Ascending aorta (tissue), 2 donors: ENCODE measurements around the gene RFX8. TPM values are rescaled to one million over a fixed set of nuclear protein-coding genes. Genes with fewer than 3 reads are reported as not detected.
"Not testable (repeated sequence)": the region's sequence is repeated elsewhere in the genome, so short reads cannot be mapped to it uniquely, and the experiment has no call there.

Experiments used
- DNase-seq, 2 donors: peaks; one replicate each; pipeline ENCODE4 v3.0.0-alpha.2; 2019; ENCODE audit warnings: low spot score in 2 of 2
- H3K27ac ChIP-seq, 2 donors: fragments of 200-600 bp; sonication (generic); one replicate each; pipeline ENCODE4 v1.5.1; 2016 to 2017; ENCODE audit warnings: mild to moderate bottlenecking in 1 of 2
- H3K27me3 ChIP-seq: fragments of 200-600 bp; sonication (generic); one replicate; pipeline ENCODE4 v1.5.1; 2017
- H3K36me3 ChIP-seq, 2 donors: fragments of 200-600 bp; sonication (generic); one replicate each; pipeline ENCODE4 v1.5.1; 2016
- H3K4me1 ChIP-seq, 2 donors: fragments of 200-600 bp; sonication (generic); one replicate each; pipeline ENCODE4 v1.5.1; 2016 to 2017; ENCODE audit warnings: mild to moderate bottlenecking in 1 of 2
- H3K4me3 ChIP-seq, 2 donors: fragments of 200-600 bp; sonication (generic); one replicate each; pipeline ENCODE4 v1.5.1; 2016 to 2017; ENCODE audit warnings: mild to moderate bottlenecking in 1 of 2
- H3K9me3 ChIP-seq, 2 donors: fragments of 200-600 bp; sonication (generic); one replicate each; pipeline ENCODE4 v1.5.1; 2016
- intact Hi-C: fragments of 100-400 bp; cut with DNase I; formaldehyde crosslinking; loops from one replicate; pipeline ENCODE4 v1.15.1; 2023
- total RNA-seq: library from RNA; depleted of rRNA; stranded (reverse); fragments of >200 nt; gene quantifications from one replicate; pipeline ENCODE4 v1.1.0, GENCODE V29; 2016
- TF ChIP-seq, protein P1 (sequence below), 3 experiments: fragments of 200-600 bp in 2 of 3; fragments of 450-650 bp in 1 of 3; sonication (generic) in 2 of 3; IDR thresholded peaks; one replicate each; pipeline ENCODE4 v1.5.1; 2016 to 2019; ENCODE audit warnings: antibody characterized with exemption in 3 of 3, mild to moderate bottlenecking in 1 of 3, moderate library complexity in 1 of 3

RFX8 gene
- total RNA-seq, 1 donor from 2014 or later, result not detected

DNA sequence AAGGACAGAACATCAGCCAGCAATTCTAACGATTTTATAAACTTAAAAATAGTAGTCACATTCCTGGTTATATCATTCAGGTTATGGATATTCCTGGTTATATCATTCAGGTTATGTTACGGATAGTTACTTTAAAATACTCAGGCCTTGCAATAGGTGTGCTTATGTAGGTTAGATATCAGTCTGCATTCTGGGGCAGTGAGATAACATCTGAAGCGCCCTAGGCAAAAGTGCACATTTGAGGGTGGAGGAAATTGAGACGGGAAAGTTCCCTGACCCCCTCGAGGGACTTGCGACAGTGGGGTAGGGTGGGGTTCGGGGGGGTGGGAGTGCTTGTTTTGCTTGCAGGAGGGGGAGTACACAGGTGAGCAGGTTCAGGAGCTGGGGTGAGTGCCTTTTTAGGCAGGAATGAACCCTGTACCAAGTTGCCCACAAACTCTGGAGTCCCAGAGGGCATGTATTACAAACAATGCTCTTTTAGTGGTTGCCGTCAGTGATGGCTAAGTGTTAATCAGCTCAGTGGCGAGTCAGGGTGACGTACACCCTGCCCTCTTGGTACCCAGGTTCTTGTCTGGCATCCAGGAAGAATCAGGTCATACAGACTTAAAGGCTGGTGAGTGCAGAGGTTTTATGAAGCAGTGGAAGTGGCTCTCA, 119.4 kb downstream of the RFX8 start:
- TF ChIP-seq, protein P1, sequence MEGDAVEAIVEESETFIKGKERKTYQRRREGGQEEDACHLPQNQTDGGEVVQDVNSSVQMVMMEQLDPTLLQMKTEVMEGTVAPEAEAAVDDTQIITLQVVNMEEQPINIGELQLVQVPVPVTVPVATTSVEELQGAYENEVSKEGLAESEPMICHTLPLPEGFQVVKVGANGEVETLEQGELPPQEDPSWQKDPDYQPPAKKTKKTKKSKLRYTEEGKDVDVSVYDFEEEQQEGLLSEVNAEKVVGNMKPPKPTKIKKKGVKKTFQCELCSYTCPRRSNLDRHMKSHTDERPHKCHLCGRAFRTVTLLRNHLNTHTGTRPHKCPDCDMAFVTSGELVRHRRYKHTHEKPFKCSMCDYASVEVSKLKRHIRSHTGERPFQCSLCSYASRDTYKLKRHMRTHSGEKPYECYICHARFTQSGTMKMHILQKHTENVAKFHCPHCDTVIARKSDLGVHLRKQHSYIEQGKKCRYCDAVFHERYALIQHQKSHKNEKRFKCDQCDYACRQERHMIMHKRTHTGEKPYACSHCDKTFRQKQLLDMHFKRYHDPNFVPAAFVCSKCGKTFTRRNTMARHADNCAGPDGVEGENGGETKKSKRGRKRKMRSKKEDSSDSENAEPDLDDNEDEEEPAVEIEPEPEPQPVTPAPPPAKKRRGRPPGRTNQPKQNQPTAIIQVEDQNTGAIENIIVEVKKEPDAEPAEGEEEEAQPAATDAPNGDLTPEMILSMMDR (IDR thresholded peaks at IDR 0.05), result no peak
- intact Hi-C loops, result no loop called here

DNA sequence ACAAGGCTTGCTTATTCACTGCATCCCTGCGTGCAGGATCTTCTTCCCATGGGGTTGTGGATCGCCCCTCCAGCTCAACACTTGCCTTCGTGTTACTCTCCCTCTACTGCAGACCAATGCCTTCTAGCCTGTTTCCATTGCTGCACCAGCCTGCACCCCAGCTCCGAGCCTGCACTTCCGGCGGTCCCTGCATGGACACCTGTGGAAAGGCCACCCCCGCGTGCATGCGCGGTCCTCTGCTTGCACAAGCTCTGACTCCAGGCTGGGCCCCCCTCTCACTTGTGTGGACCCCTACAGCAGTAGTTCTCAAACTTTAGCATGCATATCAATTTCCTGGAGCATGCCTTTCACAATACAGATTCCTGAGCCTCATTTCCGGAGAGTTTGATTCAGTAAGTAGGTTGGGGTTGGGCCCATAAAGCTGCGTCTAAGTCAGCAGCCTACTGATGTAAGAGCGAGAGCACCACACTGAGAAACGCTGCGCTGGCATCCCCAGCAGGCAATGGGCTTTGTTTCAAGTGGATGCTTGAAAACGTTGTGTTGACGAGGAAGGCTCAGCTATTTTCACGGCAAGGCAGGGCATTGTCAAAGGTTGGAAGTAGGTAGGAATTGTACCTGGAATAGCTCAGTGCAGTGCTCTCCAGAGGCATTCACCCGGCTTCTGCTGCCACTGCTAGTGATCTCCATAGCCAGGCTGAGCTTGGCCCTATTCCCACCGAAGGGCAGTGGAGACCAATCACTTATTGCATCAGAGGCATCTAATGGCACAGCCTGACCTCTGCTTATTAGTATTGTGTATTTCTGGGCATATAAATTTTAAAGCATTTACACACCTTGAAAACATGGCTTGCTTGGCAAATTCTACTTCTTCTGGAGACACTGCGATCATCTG, 120.2 kb downstream of the RFX8 start:
- TF ChIP-seq, protein P1 (IDR thresholded peaks at IDR 0.05), result no peak
- H3K36me3 ChIP-seq, result no peaks in the 10 kb centered on the region

More for the DNA sequence above, 119.4 kb downstream of the RFX8 start:
- no peak for DNase-seq
- Histone ChIP-seq H3K4me1 (no peaks in the 10 kb centered on the region), H3K4me3 (no peak overlapping the region), H3K9me3 (no peaks in the 10 kb centered on the region), H3K27ac (no peak overlapping the region), H3K27me3 (no peaks in the 10 kb centered on the region), H3K36me3 (no peaks in the 10 kb centered on the region)

DNA sequence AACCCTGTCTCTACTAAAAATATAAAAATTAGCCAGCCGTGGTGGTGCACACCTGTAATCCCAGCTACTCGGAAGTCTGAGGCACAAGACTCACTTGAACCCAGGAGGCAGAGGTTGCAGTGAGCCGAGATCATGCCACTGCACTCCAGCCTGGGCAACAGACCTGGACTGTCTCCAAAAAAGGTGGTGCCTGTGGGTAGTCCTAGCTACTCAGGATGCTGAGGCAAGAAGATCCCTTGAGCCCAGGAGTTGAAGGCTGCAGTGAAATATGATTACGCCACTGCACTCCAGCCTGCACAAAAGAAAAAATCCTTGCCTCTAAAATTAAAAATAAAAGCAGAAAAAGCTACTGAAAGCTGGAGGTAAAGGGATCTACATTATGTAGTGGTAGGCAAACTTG, 122.3 kb downstream of the RFX8 start:
- H3K36me3 ChIP-seq, H3K27ac ChIP-seq, intact Hi-C loops, DNase-seq, H3K9me3 ChIP-seq, H3K4me3 ChIP-seq, H3K4me1 ChIP-seq, H3K27me3 ChIP-seq: not testable (repeated sequence)

More for the DNA sequence above, 120.2 kb downstream of the RFX8 start:
- Histone ChIP-seq H3K4me1 (no peaks in the 10 kb centered on the region), H3K27me3 (no peaks in the 10 kb centered on the region), H3K9me3 (no peaks in the 10 kb centered on the region), H3K4me3 (no peak overlapping the region), H3K27ac (no peak overlapping the region)
- intact Hi-C loops, result no loop called here
- no peak for DNase-seq

DNA sequence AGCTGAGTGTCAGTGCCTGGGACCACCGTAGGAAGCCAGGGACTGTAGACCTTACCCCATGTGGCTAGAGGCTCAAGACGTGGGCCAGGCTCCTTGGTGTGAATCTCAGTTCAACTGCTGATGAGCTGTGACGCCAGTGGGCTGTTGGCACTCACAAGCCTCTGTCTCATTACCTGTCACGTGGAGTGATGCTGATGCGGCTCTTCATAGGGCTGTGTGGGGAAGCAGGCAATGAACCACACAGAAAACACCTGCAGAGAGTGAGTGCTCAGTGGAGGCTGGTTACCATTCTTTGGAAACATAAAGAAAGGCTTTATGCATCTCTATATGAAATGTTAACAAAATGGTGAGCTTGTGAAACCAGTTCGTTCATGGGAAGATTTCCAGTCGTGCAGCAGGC, 123.7 kb downstream of the RFX8 start:
- no peaks in the 10 kb centered on the region for H3K4me1 ChIP-seq
- TF ChIP-seq, protein P1 (IDR thresholded peaks at IDR 0.05), result no peak
- no peaks in the 10 kb centered on the region for H3K27me3 ChIP-seq
- no peaks in the 10 kb centered on the region for H3K9me3 ChIP-seq
- H3K4me3 ChIP-seq, result no peak overlapping the region
- no peak overlapping the region for H3K27ac ChIP-seq
- no peaks in the 10 kb centered on the region for H3K36me3 ChIP-seq
- intact Hi-C loops, result no loop called here
- no peak for DNase-seq

DNA sequence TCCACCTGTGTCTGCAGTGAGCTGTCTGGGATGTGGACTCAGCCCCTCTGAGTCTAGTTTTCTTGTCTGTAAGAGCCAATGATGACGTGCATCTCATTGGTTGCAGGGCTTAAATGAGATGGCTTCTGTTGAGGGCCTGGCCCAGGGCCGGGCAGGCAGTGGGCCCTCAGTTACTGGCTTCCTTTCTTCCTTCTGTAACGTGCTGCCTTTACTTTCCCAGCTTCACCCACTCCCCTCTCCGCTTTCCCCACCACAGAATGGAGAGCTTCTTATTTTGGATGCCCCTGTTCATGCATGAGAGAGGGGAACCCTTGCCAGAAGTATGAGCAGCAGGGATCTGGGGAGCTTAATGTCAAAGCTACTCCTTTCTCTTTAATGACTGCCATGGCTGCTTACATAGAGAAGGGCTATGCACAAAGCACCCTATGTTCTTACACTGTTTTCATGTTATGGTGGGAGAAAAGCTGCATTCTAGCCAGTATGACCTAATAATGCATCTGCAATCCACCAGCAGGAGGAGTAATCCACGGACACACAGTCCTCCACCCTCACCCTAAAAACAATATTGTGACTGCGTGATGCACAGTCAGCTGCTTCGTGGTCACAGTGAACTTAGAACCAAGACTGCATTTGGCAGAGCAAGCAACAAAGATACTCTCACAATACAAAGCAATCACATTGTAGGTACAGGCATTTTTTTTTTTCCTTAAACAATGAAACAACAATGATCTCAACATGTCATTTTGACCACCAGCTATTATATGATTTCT, 124.8 kb downstream of the RFX8 start:
- intact Hi-C loops, result no loop called here
- Histone ChIP-seq H3K9me3 (no peaks in the 10 kb centered on the region), H3K4me1 (no peaks in the 10 kb centered on the region), H3K4me3 (no peak overlapping the region), H3K36me3 (no peaks in the 10 kb centered on the region), H3K27ac (no peak overlapping the region), H3K27me3 (no peaks in the 10 kb centered on the region)
- TF ChIP-seq, protein P1 (IDR thresholded peaks at IDR 0.05), result no peak
- DNase-seq, result no peak
